Right lobe of liver (tissue), 4 donors: ENCODE data around the gene SNAP23.

Experiments used
- POLR2A ChIP-seq: fragments of 450-650 bp; IDR thresholded peaks from one replicate; pipeline ENCODE4 v1.6.1; 2017; ENCODE audit warnings: antibody characterized with exemption, mild to moderate bottlenecking
- TF ChIP-seq, protein P1 (sequence below), 4 donors: fragments of 200-600 bp in 3 of 4; fragments of 450-650 bp in 1 of 4; IDR thresholded peaks; one replicate each; pipeline versions ENCODE4 v1.5.1 to v1.8.0; 2016 to 2022; ENCODE audit warnings: antibody characterized with exemption in 4 of 4, mild to moderate bottlenecking in 2 of 4
- donor health status: DM: no; HTN: no; CAD: no.
- donor health status: DM: no; HTN: no; CAD: no.
- donor health status: DM: no; HTN: yes; CAD: no.

DNA sequence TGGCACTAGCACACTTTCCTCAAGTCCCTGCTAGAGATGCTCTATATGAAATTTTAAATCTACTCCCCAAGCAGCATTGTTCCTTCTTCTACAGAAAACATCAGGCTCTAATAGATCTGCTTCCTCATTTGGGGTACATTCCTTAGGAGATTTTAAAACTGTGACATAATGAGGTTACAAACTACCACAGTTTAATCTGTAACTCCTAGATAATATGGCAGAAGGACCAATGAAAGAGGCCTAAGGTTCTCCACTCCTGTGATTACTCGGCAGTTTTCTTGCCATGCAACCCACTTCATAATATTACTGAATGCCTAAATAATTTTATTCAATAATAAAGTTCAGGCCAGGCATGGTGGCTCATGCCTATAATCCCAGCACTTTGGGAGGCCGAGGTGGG lies 20.6 kb upstream of the SNAP23 start:
- no peak for TF ChIP-seq POLR2A
- TF ChIP-seq, protein P1, sequence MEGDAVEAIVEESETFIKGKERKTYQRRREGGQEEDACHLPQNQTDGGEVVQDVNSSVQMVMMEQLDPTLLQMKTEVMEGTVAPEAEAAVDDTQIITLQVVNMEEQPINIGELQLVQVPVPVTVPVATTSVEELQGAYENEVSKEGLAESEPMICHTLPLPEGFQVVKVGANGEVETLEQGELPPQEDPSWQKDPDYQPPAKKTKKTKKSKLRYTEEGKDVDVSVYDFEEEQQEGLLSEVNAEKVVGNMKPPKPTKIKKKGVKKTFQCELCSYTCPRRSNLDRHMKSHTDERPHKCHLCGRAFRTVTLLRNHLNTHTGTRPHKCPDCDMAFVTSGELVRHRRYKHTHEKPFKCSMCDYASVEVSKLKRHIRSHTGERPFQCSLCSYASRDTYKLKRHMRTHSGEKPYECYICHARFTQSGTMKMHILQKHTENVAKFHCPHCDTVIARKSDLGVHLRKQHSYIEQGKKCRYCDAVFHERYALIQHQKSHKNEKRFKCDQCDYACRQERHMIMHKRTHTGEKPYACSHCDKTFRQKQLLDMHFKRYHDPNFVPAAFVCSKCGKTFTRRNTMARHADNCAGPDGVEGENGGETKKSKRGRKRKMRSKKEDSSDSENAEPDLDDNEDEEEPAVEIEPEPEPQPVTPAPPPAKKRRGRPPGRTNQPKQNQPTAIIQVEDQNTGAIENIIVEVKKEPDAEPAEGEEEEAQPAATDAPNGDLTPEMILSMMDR (IDR thresholded peaks at IDR 0.05) = no peak
